ENCODE data around the gene CUEDC2.
A peak's percentile ranks its signal among the peaks of the same experiment; 100 is the strongest.

Gene CUEDC2

GRCh38 chr10:102400598-102401341 is 31.6 kb downstream of the CUEDC2 start:
- TF ChIP-seq, protein P1, sequence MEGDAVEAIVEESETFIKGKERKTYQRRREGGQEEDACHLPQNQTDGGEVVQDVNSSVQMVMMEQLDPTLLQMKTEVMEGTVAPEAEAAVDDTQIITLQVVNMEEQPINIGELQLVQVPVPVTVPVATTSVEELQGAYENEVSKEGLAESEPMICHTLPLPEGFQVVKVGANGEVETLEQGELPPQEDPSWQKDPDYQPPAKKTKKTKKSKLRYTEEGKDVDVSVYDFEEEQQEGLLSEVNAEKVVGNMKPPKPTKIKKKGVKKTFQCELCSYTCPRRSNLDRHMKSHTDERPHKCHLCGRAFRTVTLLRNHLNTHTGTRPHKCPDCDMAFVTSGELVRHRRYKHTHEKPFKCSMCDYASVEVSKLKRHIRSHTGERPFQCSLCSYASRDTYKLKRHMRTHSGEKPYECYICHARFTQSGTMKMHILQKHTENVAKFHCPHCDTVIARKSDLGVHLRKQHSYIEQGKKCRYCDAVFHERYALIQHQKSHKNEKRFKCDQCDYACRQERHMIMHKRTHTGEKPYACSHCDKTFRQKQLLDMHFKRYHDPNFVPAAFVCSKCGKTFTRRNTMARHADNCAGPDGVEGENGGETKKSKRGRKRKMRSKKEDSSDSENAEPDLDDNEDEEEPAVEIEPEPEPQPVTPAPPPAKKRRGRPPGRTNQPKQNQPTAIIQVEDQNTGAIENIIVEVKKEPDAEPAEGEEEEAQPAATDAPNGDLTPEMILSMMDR (IDR thresholded peaks at IDR 0.05; ENCODE audit: control insufficient read depth, extremely low read depth, insufficient read depth) = no peak
- no peak for DNase-seq (ENCODE audit: low read depth)
- H3K4me3 ChIP-seq (ENCODE audit: low read depth, low read length) = no peak overlapping the region

GRCh38 chr10:102400076-102400475 is 32.3 kb downstream of the CUEDC2 start:
- H3K4me3 ChIP-seq (ENCODE audit: low read depth, low read length) = peak overlapping the region; percentile 58
- TF ChIP-seq, protein P1 (IDR thresholded peaks at IDR 0.05; ENCODE audit: control insufficient read depth, extremely low read depth, insufficient read depth) = no peak
- no peak for DNase-seq (ENCODE audit: low read depth)

DNA sequence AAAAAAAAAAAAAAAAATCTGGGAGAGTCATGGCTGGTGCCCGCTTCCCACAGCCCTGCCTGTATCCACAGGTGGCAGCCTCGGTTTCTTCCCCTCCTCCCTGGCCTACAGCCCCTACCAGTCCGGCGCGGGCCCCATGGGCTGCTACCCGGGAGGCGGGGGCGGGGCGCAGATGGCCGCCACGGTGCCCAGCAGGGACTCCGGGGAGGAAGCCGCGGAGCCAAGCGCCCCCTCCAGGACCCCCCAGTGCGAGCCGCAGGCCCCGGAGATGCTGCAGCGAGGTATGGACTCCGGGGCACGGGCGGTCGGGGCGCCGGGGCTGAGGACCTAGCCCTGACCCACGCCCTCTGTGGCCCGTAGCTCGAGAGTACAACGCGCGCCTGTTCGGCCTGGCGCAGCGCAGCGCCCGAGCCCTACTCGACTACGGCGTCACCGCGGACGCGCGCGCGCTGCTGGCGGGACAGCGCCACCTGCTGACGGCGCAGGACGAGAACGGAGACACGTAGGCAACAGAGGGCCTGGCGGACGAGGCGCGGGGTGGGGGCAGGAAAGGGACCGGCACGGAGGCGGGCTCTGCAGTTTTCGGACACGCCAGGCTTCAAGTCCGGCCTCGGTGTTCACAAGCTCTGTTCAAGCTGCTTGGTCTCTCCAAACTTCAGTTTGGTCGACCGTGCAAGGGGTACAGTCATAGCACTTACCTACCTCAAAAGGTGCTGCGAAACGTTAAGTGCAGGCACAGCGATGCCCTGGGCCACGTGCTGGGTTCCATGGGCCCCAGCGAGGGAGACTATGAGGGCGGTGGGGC is 33.0 kb downstream of the CUEDC2 start:
- TF ChIP-seq, protein P1 (IDR thresholded peaks at IDR 0.05; ENCODE audit: control insufficient read depth, extremely low read depth, insufficient read depth) = peak; percentile 100
- peak; percentile 56 for DNase-seq (ENCODE audit: low read depth)
- peak overlapping the region; percentile 58 for H3K4me3 ChIP-seq (ENCODE audit: low read depth, low read length)

DNA sequence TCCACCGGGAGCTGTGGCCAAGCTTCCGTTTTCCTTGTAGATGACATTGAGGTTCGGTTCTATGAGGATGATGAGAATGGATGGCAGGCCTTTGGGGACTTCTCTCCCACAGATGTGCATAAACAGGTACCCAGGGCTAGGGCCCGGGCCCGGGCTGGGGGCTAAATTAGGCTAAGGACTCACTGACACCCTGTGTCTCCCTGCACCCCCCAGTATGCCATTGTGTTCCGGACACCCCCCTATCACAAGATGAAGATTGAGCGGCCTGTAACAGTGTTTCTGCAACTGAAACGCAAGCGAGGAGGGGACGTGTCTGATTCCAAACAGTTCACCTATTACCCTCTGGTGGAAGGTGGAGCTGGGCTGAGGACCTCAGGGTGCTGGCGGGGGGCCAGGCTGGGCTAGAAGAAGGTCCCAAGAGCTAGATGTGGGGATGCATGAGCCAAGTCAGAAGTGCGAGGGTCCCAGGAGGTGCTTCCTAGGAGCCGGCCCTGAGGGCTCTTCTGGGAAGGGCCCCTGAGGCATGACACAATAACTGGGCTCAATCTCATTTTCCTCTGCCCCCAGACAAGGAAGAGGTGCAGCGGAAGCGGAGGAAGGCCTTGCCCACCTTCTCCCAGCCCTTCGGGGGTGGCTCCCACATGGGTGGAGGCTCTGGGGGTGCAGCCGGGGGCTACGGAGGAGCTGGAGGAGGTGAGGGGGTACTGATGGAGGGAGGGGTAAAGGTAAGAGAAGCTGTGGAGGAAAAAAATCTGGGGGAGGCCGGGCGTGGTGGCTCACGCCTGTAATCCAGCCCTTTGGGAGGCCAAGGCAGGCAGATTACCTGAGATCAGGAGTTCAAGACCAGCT is 34.0 kb downstream of the CUEDC2 start:
- TF ChIP-seq, protein P1 (IDR thresholded peaks at IDR 0.05; ENCODE audit: control insufficient read depth, extremely low read depth, insufficient read depth) = no peak
- DNase-seq (ENCODE audit: low read depth) = no peak
- peak overlapping the region; percentile 58 for H3K4me3 ChIP-seq (ENCODE audit: low read depth, low read length)

DNA sequence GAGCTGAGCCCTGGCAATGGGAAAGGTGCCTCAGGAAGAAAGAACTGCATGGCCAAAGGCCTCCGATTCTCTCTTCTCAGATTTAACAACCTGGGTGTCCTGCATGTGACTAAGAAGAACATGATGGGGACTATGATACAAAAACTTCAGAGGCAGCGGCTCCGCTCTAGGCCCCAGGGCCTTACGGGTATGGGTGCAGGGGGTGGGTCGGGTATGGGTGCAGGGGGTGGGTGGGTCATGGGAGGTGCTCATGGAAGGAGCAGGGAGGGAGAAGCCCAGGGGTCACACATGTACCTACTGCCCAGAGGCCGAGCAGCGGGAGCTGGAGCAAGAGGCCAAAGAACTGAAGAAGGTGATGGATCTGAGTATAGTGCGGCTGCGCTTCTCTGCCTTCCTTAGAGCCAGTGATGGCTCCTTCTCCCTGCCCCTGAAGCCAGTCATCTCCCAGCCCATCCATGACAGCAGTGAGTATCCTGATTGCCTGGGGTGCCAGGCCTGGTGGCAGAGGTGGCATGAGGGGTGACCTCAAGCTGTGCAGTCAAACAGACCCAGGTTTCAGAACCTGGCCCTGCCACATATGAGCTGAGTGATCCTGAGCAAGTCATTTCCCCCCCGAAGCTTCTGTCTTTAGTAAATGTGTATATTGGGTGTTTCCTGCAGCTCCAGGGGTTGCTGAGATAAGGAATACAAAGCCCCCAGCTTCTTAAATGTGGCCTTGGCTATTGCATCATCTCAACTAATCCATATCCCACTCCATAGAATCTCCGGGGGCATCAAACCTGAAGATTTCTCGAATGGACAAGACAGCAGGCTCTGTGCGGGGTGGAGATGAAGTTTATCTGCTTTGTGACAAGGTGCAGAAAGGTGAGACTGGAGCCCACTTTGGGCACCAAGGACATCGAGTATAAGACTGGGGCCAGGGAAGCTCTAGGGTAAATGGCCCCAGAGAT is 34.9 kb downstream of the CUEDC2 start:
- H3K4me3 ChIP-seq (ENCODE audit: low read depth, low read length) = no peak overlapping the region
- TF ChIP-seq, protein P1 (IDR thresholded peaks at IDR 0.05; ENCODE audit: control insufficient read depth, extremely low read depth, insufficient read depth) = no peak
- DNase-seq (ENCODE audit: low read depth) = no peak

DNA sequence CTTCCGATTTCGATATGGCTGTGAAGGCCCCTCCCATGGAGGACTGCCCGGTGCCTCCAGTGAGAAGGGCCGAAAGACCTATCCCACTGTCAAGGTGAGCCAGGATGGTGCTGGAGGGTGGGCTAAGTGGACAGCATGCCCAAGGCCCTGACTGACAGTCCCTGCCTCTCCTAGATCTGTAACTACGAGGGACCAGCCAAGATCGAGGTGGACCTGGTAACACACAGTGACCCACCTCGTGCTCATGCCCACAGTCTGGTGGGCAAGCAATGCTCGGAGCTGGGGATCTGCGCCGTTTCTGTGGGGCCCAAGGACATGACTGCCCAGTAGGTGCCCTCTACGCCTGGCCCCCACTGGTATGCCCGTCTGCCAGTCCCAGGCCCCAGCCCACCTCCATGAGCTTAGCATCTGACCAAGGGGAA is 35.6 kb downstream of the CUEDC2 start:
- TF ChIP-seq, protein P1 (IDR thresholded peaks at IDR 0.05; ENCODE audit: control insufficient read depth, extremely low read depth, insufficient read depth) = no peak
- H3K4me3 ChIP-seq (ENCODE audit: low read depth, low read length) = peak overlapping the region; percentile 90
- no peak for DNase-seq (ENCODE audit: low read depth)

Measured in LNCaP clone FGC (cell line).